ENCODE data around the gene LRRC49. TPM values are rescaled to one million over a fixed set of nuclear protein-coding genes. Genes with fewer than 3 reads are reported as not detected.
A peak's percentile ranks its signal among the peaks of the same experiment; 100 is the strongest.
"Not testable (repeated sequence)": the region's sequence is repeated elsewhere in the genome, so short reads cannot be mapped to it uniquely, and the experiment has no call there.

LRRC49 gene
- total RNA-seq, 1 experiment from 2014 or later, result 16.4 TPM

- no peak for DNase-seq (ENCODE audit: low spot score)
Measured at GRCh38 chr15:70866982-70867641, 25.5 kb upstream of the LRRC49 start.

GRCh38 chr15:70867911-70868467 lies 24.6 kb upstream of the LRRC49 start:
- DNase-seq (ENCODE audit: low spot score), result no peak

- DNase-seq (ENCODE audit: low spot score), result no peak
Measured at GRCh38 chr15:70869346-70869745, 23.3 kb upstream of the LRRC49 start.

- DNase-seq (ENCODE audit: low spot score), result no peak
Measured at GRCh38 chr15:70870051-70870450, 22.6 kb upstream of the LRRC49 start.

GRCh38 chr15:70871490-70871889 lies 21.1 kb upstream of the LRRC49 start:
- not testable (repeated sequence) for DNase-seq (ENCODE audit: low spot score)

GRCh38 chr15:70873232-70874054 lies 19.2 kb upstream of the LRRC49 start:
- DNase-seq (ENCODE audit: low spot score), result no peak

- DNase-seq (ENCODE audit: low spot score), result no peak
Measured at GRCh38 chr15:70875001-70875782, 17.4 kb upstream of the LRRC49 start.

GRCh38 chr15:70876011-70876410 lies 16.6 kb upstream of the LRRC49 start:
- no peak for DNase-seq (ENCODE audit: low spot score)

GRCh38 chr15:70876683-70877082 lies 15.9 kb upstream of the LRRC49 start:
- DNase-seq (ENCODE audit: low spot score), result no peak

- peak; percentile 51 for DNase-seq (ENCODE audit: low spot score)
Measured at GRCh38 chr15:70879401-70879800, 13.2 kb upstream of the LRRC49 start.

GRCh38 chr15:70880781-70881180 lies 11.8 kb upstream of the LRRC49 start:
- DNase-seq (ENCODE audit: low spot score), result no peak

GRCh38 chr15:70882361-70882760 lies 10.3 kb upstream of the LRRC49 start:
- DNase-seq (ENCODE audit: low spot score), result no peak

- peak; percentile 57 for DNase-seq (ENCODE audit: low spot score)
Measured at GRCh38 chr15:70892912-70893560, 410 bp downstream of the LRRC49 start.

- DNase-seq (ENCODE audit: low spot score), result peak; percentile 42
Measured at GRCh38 chr15:70902107-70902506, 9.5 kb downstream of the LRRC49 start.

- no peak for DNase-seq (ENCODE audit: low spot score)
Measured at GRCh38 chr15:70906842-70907241, 14.2 kb downstream of the LRRC49 start.

- no peak for DNase-seq (ENCODE audit: low spot score)
Measured at GRCh38 chr15:70907784-70908471, 15.3 kb downstream of the LRRC49 start.

- DNase-seq (ENCODE audit: low spot score), result no peak
Measured at GRCh38 chr15:70910958-70911357, 18.3 kb downstream of the LRRC49 start.

- no peak for DNase-seq (ENCODE audit: low spot score)
Measured at GRCh38 chr15:70912187-70912586, 19.6 kb downstream of the LRRC49 start.

GRCh38 chr15:70916531-70916930 lies 23.9 kb downstream of the LRRC49 start:
- no peak for DNase-seq (ENCODE audit: low spot score)

GRCh38 chr15:70917955-70918354 lies 25.3 kb downstream of the LRRC49 start:
- DNase-seq (ENCODE audit: low spot score), result no peak
